Upper lobe of left lung (tissue), 4 donors: ENCODE data around the gene RSPH10B2.
"Not testable (repeated sequence)": the region's sequence is repeated elsewhere in the genome, so short reads cannot be mapped to it uniquely, and the experiment has no call there.

Experiments used
- CTCF ChIP-seq, 6 experiments: fragments of 450-650 bp in 4 of 6; fragments of 200-600 bp in 2 of 6; sonication (generic) in 2 of 6; IDR thresholded peaks; one replicate each; pipeline ENCODE4 v1.5.1; 2016 to 2019; ENCODE audit warnings: antibody characterized with exemption in 6 of 6
- EP300 ChIP-seq, 4 donors: sonication (generic); formaldehyde crosslinking; IDR thresholded peaks; one replicate each; pipeline ENCODE4 v1.5.1; 2017; ENCODE audit warnings: antibody characterized with exemption in 4 of 4, control low read depth in 2 of 4
- POLR2A ChIP-seq, 4 donors: fragments of 450-650 bp; IDR thresholded peaks; one replicate each; pipeline ENCODE4 v1.5.1; 2016 to 2017; ENCODE audit warnings: antibody characterized with exemption in 4 of 4, mild to moderate bottlenecking in 2 of 4
- POLR2AphosphoS5 ChIP-seq, 2 donors: sonication (generic); formaldehyde crosslinking; IDR thresholded peaks; one replicate each; pipeline ENCODE4 v1.5.1; 2017; ENCODE audit warnings: antibody characterized with exemption in 2 of 2

- not testable (repeated sequence) for TF ChIP-seq EP300, CTCF, POLR2AphosphoS5, POLR2A (IDR thresholded peaks at IDR 0.05)
These were observed 27.6 kb upstream of the RSPH10B2 start for GRCh38 chr7:6726341-6726740.
